D341Med (cell line): Measurements from ENCODE around the gene TSC22D3.
"Not testable (repeated sequence)": the region's sequence is repeated elsewhere in the genome, so short reads cannot be mapped to it uniquely, and the experiment has no call there.

Experiments
- DNase-seq: peaks from one replicate; pipeline ENCODE4 v3.0.0; 2012; ENCODE audit warnings: low spot score

TSC22D3 gene

DNA sequence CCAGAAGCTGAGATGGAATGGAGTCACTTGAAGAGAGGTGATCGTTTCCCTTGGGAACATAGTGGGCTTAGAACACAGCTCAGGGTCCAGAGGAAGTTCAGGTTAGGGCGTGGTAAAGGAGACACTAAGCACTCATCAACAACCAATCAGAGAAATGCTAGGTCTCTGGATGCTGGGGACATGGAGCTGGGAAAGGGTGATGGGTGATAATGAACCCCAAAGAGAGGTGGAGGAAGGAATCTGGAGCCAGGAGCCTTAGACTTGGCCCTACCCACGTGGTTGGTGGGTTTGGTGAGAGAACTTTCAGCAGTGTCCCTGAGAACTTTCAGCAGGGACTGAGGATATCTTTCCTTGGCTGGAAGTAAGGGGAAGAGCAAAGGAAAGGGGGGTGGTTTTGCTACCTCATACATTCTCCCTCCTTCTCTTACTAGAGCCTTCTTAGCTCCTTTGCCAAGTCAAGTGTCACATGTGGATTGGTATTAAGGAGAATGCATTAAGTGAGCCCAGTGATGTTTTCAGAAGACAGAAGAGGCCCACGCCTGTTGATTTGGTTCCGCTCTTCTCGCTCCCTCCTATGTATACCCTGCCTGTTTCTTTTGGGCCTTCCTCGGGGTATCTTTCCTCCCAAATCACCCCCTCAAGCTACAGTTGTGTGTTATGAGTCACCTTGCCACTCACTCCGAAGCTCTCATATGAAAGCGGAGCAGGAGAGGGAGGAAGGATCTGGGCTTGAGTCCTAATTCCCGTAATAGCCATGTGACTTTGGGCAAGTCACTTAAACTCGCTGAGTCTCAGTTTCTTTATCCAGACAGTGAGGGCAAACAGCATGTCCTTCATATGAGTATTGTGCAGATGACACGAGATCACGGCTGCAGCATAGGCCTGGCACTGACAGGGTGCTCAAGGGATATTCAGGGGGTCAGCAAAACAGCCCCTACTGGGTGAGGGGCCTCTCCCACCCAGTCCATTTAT lies 63.1 kb downstream of the TSC22D3 start:
- no peak for DNase-seq

DNA sequence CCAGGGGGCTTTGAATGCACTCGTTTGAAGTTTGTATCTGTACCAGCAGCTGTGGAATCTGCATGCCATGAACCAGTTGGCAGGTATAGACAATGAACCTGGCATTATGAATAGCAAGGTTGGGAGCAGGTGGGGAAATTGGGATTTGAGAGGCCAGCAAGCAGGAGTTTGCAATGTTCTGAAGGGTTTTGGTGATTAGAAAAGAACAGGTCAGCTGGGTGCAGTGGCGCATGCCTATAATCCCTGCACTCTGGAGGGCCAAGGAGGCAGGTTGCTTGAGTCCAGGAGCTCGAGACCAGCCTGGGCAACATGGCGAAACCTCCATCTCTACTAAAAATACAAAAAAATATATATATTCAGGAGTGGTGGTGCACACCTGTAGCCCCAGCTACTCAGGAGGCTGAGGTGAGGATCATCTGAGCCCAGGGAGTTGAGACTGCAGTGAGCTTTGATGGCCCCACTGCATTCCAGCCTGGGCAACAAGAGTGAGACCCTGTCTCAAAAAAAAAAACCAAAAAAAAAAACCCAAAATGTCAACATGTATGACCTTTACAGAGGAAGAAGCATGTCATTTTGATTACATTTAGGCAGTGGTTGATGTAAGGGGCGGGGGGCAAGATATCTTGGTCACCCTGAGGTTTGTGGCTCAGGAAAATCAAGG lies 63.9 kb downstream of the TSC22D3 start:
- DNase-seq: no peak

DNA sequence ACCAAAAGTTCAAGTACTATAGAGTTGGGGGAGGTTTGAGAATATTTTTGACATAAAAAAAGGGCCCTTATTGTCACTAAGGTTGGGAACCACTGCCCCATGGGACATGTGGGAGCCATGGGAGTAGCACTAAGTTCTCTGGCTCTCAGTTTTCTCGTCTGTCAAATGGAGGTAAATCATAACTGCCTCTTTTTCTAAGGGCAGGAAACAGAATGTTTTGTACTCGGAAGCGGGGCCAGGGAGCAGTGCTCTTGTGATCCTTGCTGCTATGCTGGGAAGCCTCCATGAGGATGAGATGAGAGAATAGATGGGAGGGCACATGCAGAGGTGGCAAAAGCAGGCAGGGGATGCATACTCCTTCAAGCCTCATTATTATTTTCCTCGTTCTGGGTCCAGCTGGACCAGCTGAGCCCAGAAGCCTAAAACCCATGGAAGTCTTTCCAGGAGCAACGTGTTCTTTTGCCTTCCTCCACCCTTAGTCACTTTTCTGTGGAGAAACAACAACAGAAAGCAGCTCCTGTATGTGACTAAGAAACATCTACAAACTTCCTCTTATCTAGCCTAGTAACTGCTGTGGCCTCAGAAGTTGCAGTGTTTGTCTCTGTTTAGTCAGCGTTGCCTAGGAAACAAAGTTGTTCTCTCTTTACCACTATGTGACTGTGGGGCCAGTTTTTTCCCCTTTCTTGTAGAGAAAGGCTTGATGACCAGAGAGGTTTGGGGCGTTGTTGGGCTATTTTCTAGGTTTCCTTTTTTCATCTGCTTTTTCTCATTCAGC lies 64.8 kb downstream of the TSC22D3 start:
- DNase-seq: no peak

DNA sequence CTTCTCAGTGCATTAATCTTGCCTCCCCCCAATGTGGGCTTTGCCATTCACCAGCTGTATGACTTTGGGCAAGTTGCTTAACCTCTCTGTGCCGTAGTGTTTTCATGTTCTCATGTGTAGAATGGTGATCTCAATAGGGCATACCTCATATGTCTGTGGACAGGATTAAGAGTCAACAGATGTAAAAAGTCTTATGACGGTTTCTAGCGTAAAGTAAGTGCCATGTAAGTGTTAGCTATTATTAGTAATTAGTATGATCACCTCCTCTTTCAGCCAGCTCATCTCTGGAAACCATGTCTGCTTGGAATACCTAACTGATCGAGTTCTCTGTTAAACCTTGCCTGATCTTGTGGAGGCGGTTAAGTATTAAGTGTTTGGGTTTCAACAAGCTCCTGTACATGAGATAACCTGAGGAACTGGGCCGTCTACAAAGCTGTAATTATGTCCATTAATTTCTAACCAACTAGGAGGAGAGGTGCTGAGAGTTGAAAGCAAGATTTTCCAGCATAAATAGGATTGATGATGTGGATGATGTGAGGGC lies 66.3 kb downstream of the TSC22D3 start:
- no peak for DNase-seq

DNA sequence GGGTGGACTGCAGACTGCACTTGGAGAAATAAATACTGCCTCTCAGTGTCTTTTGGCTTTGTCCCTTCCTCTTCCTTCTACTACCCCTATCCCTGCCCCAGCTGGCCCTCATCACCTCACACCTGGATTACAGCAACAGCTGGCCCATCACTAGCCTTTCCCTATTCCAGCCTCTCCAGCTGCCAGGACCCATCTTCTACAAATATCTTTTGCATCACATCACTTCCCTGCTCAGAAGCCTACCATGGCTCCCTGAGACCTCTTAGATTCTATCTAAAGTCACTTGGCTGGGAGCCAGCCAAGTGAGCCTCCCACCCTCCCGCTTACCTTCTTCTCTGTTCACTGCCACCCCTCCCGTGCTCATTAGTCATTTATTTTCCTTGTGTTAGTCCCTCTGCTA lies 66.8 kb downstream of the TSC22D3 start:
- DNase-seq: no peak

DNA sequence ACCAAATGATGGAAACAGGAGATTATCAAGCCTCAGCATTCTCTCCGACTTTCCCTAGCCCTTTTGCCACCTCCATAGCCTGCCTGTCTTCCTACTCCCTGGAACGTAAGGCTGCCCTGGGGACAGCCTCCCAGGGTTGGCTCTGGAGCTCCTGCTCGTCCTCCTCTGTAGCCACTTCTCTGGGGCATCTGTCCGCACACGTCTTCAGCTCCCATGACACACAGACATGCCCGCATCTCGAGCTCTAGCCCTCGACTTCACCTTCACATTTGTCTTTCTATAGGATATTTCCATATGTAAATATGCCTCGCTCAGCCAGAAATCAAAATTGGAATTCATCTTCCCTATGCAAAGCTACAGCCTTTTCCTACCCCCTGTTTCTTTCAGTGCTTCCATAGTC lies 67.7 kb downstream of the TSC22D3 start:
- DNase-seq: no peak

DNA sequence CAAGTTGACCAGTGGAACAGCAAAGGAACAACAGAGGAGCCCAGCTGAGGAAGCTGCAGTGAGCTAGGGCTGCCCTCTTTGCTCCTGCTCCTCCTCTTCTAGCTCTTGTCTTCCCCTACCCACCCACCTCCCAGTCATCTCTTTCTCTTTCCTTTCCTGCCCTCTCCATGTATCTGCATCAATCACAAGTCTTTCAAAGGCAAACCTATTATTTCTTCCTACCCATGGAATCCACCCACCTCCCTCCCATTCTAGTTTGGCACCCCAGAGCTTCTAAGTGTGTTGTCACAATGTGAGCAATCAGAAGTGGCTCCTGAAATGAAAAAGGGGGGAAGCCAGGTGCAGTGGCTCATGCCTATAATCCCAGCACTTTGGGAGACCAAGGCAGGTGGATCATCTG lies 69.3 kb downstream of the TSC22D3 start:
- no peak for DNase-seq

DNA sequence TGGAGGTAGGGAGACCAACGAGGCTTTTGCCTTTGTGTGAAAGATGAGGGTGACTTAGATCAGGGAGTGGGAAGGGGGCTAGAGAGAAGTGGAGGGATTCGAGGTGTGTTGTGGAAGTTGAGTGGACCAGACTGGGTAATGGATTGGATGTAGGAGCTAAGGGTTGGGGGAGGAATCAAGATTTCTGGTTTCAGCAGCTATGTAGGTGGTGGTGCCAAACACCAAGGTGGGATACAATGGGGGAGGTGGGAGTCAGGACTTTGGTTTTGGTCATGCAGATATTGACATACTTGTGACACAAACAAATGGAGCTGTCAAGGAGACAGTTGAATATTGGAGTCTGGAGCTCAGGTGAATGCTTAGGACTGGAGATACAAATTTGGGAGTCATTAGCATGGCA lies 71.0 kb downstream of the TSC22D3 start:
- no peak for DNase-seq

DNA sequence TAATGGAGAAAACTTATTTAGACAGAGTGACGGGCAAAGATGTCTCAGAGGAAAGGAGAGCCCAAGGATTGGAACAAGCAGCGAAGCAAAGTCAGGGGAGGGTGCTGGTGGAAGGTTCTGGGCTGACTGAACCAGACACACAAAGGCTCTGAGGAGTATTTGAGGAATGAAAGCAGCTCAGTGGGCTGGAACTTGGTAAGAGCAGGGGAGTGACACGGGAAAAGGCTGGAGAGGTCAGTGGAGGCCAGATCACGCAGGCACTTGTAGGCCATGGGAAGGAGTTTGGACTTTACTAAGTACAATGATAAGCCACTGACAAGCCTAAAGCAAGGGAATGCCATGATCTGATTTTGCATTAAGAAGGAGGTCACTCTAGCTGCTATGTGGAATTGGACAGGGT lies 71.4 kb downstream of the TSC22D3 start:
- no peak for DNase-seq

DNA sequence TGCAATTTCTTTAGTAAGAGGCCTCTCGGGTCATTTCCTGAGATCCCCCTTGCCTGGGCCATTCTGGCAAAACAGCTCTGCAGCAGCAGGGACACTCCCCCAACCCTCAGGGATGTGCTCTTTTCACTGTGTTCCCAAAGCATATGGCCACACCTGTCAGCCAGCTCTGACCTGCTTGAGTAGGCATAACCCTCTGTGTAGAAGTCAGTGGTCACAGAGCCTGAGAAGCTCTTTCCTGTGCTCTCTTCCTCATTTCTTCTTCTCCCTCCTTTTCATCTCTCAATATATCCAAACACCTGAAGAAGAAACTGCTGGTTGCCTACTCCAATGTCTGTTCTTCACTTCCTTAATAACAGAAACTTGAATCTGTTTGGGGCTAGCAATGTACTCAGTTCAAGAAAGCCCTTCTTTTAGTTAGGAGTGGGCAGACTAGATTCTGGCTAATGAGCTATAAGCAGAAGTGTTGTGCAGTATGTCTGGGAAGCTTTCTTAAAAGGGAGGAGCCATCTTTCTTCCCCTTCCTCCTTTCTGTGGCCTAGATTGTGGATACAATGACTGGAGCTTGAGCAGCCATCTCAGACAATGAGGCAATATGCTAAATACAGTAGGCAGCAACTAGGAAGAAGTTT lies 74.0 kb downstream of the TSC22D3 start:
- no peak for DNase-seq

DNA sequence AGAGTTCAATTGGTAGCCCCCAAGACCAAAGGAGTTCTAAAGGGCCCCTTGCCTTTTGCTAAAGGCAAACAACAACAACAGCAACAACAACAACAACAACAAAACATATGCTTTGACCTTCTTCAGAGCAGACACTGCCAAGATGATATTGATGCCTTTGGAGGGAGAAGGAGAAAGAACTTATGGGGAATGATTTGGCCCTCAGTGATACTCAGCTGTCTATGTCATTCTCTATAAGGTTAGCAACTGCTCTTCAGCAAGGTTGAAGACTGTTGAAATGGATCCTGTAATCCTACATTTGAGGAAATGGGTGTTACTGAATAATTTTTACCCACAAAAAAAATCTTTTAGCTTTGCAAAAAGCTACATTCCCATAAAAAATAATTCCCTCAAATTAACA lies 74.8 kb downstream of the TSC22D3 start:
- no peak for DNase-seq

DNA sequence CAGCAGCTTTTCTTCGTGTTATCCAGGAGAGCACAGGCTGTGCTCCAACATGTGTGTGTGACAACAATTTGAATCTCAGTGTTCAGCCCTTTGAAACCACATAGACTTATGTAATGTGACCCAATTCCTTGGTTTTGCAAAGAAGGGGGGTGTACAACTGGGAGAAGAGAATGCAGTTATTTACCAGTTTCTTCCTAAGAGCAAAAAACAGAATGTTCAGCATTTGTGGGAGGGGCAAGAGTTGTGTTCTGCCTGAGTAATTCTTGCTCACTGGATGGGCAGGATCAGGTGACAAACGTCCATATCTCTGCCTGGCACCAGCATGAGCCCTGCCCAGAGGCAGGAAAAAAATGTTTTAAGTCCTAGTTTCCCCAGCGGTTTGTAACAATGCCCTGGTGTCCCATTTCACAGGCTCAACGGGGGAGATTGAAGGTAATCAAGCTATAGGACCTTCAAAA lies 75.2 kb downstream of the TSC22D3 start:
- no peak for DNase-seq

DNA sequence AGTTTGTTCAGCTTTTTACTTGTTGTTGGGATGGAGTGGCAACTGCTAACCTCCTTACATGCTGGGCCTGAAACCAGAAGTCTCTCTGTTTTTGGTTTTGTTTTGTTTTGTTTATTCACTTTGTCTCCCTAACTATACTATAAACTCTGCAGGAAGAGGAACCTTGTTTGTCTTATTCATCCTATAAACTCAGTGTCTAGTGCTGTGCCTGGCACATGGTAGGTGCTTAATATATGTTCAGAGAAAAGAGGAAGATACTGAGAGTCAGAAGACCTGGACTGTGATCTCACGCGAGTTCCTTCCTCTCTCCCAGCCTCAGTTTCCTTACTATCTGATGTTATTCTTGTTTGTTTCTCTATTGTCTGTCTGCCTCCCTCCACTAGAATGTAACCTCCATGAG lies 76.0 kb downstream of the TSC22D3 start:
- no peak for DNase-seq

DNA sequence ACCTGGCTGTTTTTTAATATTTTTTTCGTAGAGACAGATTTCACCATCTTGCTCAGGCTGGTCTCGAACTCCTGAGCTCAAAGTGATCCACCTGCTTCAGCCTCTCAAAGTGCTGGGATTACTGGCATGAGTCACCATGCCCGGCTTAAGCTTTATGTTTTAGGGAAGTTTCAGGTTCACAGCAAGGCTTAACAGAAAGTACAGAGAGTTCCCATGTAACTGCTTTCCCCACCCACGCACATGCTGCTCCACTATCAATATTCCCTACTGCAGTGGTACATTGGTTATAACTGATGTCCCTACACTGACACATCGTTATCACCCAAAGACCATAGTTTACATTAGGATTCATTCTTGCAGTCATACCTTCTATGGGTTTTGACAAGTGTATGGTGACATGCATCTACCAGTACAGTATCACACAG lies 84.6 kb downstream of the TSC22D3 start:
- no peak for DNase-seq

DNA sequence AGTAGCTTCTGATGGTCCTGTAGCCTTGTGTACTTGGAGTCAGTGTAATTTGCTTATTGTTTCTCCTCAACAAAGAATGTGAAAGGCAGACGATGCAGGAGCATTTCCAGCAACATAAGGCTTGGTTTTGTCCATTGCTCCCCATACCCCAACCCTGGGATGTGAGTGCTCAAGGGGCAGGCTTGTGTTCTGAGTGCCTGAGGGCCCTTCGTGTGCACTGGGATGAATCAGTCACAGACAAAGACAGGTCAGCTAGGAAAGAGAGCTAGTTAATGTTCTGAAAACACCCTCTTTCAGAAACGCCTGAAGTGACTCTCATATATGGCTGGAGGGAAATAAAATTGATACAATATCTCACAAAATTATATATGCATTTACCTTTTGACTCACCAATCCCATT lies 88.1 kb downstream of the TSC22D3 start:
- DNase-seq: no peak

DNA sequence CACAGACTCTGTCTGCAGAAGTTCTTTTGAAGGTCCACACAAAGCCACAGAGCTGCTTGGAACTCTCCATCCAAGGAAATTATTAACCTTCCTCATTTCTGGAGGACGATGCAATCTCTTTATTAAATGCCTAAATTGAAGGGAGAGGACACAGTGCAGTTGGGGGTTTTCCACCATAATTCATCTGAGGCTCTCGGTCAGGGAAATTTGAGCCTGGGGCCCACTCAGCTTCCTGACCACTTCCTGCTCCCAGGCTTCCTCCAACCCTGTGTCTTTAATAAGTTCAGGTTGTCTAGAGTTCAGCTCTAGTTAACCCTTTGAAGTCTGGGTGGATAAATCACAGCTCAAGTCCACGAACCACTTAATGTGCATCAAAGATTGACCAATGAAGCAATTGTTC lies 88.8 kb downstream of the TSC22D3 start:
- no peak for DNase-seq

DNA sequence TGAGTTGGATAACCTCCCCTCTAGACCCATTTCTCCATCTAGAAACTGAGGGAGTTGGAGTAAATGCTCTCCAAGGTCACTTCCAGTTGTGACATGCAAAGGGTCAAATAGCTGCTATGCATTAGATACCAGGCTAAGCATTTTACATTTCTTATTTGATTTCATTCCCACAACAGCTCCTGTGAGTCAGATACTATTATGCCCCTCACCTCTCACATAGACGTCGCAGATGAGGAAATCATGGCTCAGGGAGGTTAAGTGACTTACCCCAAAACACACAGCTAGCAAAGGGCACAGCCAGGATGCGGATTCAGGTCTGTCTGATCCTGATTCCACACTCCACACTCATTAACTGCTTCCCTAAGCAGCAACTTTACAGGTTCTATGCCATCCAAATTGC lies 89.6 kb downstream of the TSC22D3 start:
- no peak for DNase-seq

DNA sequence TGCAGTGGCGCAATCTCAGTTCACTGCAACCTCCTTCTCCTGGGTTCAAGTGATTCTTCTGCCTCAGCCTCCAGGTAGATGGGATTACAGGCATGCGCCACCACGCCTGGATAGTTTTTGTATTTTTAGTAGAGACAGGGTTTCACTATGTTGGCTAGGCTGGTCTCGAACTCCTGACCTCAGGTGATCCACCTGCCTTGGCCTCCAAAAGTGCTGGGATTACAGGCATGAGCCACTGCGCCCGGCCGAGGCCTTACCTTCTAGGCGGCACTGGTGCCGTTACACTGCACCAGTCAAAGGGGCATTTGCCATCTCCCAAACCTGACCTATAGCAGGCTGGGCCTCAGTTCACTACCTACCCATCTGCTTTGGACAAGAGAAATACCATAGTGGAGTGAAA lies 90.0 kb downstream of the TSC22D3 start:
- DNase-seq: not testable (repeated sequence)

DNA sequence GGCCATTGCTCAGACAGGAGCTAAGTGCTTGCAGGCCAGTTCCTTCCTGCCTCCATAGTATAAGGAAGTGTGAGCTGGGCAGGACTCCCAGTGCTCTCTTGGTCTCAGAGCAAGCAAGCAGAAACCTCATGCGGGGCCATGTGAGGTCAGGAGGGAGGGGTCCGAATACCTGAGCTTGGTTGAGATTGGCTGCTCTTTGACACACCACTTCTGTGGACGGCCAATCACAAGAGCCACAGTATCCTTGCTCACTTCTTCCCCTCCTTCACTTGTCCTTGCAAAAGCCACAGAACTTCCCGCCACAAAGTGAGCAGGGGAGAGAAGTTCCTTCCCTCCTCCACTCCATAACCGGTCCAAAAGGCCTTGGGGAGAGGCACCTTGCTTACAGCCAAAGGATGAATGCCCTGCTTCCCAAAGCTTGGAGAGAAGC lies 90.6 kb downstream of the TSC22D3 start:
- DNase-seq: no peak

DNA sequence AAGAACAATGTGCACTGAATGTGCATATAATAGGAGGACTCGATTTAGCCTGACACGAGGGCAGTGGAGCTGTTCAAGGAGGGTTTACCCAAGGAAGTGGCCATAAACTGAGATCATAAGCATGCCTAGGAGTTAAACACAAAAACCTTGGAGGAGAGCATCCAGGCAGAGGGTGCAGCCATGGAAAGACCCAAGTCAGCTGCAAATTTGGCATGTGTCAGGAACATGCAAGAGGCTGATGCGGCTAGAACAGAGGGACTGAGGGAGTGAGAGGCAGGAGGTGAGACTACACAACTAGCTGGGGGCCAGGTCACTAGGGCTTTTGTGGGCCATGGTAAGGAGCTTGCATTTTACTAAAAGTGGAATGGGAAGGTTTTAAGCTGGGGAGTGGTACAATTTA lies 91.7 kb downstream of the TSC22D3 start:
- DNase-seq: no peak

DNA sequence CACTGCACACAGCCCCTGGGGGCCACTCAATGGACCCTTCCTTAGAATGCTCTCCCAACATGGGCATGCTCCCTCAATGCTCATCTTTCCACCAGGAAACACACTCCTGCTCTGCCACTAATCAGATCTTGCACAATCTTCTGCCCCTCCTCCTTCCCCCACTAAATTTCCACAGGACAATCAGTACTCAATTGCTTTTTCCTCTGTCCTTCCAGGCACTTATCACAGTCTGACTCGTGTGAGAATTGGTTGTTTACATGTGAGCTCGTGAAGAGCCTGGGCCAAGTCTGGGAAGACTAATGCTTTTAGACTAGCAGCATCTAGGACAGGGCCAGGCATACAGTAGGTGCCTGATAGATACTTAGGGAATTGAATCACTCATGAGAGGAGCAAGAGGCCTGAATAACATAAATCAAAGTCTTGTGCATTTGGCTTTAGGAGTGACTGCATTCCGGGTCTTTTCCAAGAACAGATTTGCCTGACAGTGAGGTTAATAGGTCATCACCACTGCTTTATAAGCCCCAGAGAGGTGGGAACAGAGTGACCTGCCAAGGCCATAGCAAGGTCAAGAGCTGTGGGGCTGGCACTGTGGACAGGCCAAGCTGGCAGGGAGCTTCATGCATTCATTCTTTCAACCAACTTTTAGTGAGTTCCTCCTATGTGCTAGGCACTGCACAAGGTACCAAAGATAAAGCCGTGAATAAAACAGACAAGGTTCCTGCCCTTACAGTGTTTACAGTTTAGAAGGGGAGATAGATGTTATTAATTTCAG lies 92.3 kb downstream of the TSC22D3 start:
- no peak for DNase-seq
